Neural cell (in vitro differentiated cells): ENCODE measurements around the gene DRD2. TPM values are rescaled to one million over a fixed set of nuclear protein-coding genes. Genes with fewer than 3 reads are reported as not detected.

Source experiments
- H2AFZ ChIP-seq: fragments of 200-600, 300-800 bp; sonication (generic), shearing (Covaris generic); 2 replicates; pipeline ENCODE4 v1.6.0; 2014; ENCODE audit warnings: low read depth, mild to moderate bottlenecking, antibody characterized with exemption, low read length, moderate library complexity
- H3F3A ChIP-seq: fragments of 200-600 bp; shearing (Covaris generic); 2 replicates; pipeline ENCODE4 v1.6.1; 2016; ENCODE audit warnings: mild to moderate bottlenecking, moderate library complexity, mixed read lengths, antibody characterized with exemption, low read length; ENCODE audit not compliant: insufficient read depth, poor library complexity, severe bottlenecking
- H3K27ac ChIP-seq: fragments of 200-600, 300-800 bp; sonication (generic), shearing (Covaris generic); 2 replicates; pipeline ENCODE4 v1.5.1; 2014; ENCODE audit warnings: mild to moderate bottlenecking, low read length, moderate library complexity
- H3K27me3 ChIP-seq: fragments of 300-800, 200-600 bp; sonication (generic), shearing (Covaris generic); 2 replicates; pipeline ENCODE4 v1.6.0; 2014; ENCODE audit warnings: mild to moderate bottlenecking, low read depth, low read length, moderate library complexity; ENCODE audit not compliant: insufficient read depth
- H3K36me3 ChIP-seq: fragments of 300-800, 200-600 bp; sonication (generic), shearing (Covaris generic); 2 replicates; pipeline ENCODE4 v1.5.1; 2014; ENCODE audit warnings: mild to moderate bottlenecking, antibody characterized with exemption, low read length, moderate library complexity; ENCODE audit not compliant: insufficient read depth
- H3K4me2 ChIP-seq: fragments of 300-800, 200-600 bp; sonication (generic), shearing (Covaris generic); 2 replicates; pipeline ENCODE4 v1.6.0; 2014; ENCODE audit warnings: mild to moderate bottlenecking, low read length
- H3K4me3 ChIP-seq: fragments of 300-800, 200-600 bp; sonication (generic), shearing (Covaris generic); 2 replicates; pipeline ENCODE4 v1.5.1; 2014; ENCODE audit warnings: mild to moderate bottlenecking, low read length, moderate library complexity
- H3K79me2 ChIP-seq: fragments of 200-600 bp; shearing (Covaris generic); replicated peaks from 2 replicates; pipeline ENCODE4 v1.6.0; 2014; ENCODE audit warnings: mild to moderate bottlenecking, low read length, moderate library complexity; ENCODE audit not compliant: insufficient read depth
- H3K9ac ChIP-seq: fragments of 300-800, 200-600 bp; sonication (generic), shearing (Covaris generic); 2 replicates; pipeline ENCODE4 v1.6.1; 2016; ENCODE audit warnings: mild to moderate bottlenecking, low read length, mixed read lengths
- H3K9me2 ChIP-seq: fragments of 200-600 bp; shearing (Covaris generic); 2 replicates; pipeline ENCODE4 v1.6.1; 2016; ENCODE audit warnings: mild to moderate bottlenecking, low read length, mixed read lengths; ENCODE audit not compliant: insufficient read depth
- H3K9me3 ChIP-seq: fragments of 200-600, 300-800 bp; sonication (generic), shearing (Covaris generic); 2 replicates; pipeline ENCODE4 v1.6.1; 2016; ENCODE audit warnings: mild to moderate bottlenecking, mixed run types, low read length, moderate library complexity, mixed read lengths
- H4K20me1 ChIP-seq: fragments of 200-600 bp; shearing (Covaris generic); 2 replicates; pipeline ENCODE4 v1.6.1; 2016; ENCODE audit warnings: mild to moderate bottlenecking, mixed run types; ENCODE audit not compliant: insufficient read depth
- EP300 ChIP-seq: fragments of 450-650 bp; conservative IDR thresholded peaks from 2 replicates; pipeline ENCODE4 v1.6.1; 2014; ENCODE audit warnings: antibody characterized with exemption, mild to moderate bottlenecking, moderate library complexity; ENCODE audit not compliant: poor library complexity, severe bottlenecking
- EZH2 ChIP-seq: fragments of 200-600, 300-800 bp; shearing (Covaris generic), sonication (generic); IDR thresholded peaks from 2 replicates; pipeline ENCODE4 v1.6.1; 2014; ENCODE audit warnings: antibody characterized with exemption, low read length, borderline replicate concordance, mild to moderate bottlenecking; ENCODE audit not compliant: insufficient read depth, poor library complexity, severe bottlenecking
- MXI1 ChIP-seq: fragments of 450-650 bp; conservative IDR thresholded peaks from 2 replicates; pipeline ENCODE4 v1.6.1; 2014; ENCODE audit warnings: antibody characterized with exemption, mild to moderate bottlenecking; ENCODE audit not compliant: poor library complexity, severe bottlenecking
- POLR2AphosphoS5 ChIP-seq: IDR thresholded peaks from 2 replicates; pipeline ENCODE4 v1.6.1; 2012
- RAD21 ChIP-seq: fragments of 450-650 bp; conservative IDR thresholded peaks from 2 replicates; pipeline ENCODE4 v1.6.1; 2014; ENCODE audit warnings: antibody characterized with exemption, mild to moderate bottlenecking, moderate library complexity
- SMC3 ChIP-seq: fragments of 450-650 bp; conservative IDR thresholded peaks from 2 replicates; pipeline ENCODE4 v1.6.1; 2014; ENCODE audit warnings: antibody characterized with exemption, mild to moderate bottlenecking, moderate library complexity; ENCODE audit not compliant: poor library complexity
- TAF1 ChIP-seq: IDR thresholded peaks from 2 replicates; pipeline ENCODE4 v1.6.1; 2012; ENCODE audit warnings: low read depth
- polyA plus RNA-seq: library from polyadenylated mRNA; depleted of rRNA; stranded (reverse); fragments of >200 nt; gene quantifications from 2 replicates; pipeline ENCODE4 v1.2.3, GENCODE V29; 2014
- TF ChIP-seq, protein P1 (sequence below): fragments of 450-650 bp; IDR thresholded peaks from 2 replicates; pipeline ENCODE4 v1.5.1; 2014; ENCODE audit warnings: antibody characterized with exemption, mild to moderate bottlenecking, moderate library complexity; ENCODE audit not compliant: poor library complexity, severe bottlenecking
- TF ChIP-seq, protein P2 (sequence below): IDR thresholded peaks from 2 replicates; pipeline ENCODE4 v1.6.1; 2012; ENCODE audit warnings: borderline replicate concordance

The DRD2 gene
- polyA plus RNA-seq, 1 donor from 2014 or later = 0.24 TPM

DNA sequence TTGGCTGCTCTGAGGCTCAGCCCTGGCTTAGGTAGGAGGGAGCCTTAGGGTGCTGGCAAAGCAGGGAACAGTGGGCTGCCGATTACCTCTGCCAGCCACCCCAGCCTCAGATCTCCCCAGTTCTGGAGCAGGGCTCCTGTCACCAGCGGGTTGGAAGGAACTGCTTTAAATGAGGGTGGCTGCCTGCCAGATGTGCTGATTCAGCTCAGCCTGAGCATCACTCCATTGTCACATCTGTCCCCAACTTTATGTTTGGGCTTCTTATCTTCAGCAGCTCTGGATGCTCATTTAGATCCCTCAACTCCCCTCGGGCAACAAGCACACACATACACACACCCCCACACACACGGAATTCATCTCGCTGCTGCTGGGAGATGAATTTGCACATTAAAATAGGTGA is 104.6 kb downstream of the DRD2 start:
- H3K4me2 ChIP-seq = no peak overlapping the region
- no peaks in the 10 kb centered on the region for H3K36me3 ChIP-seq
- H3F3A ChIP-seq = no peaks in the 10 kb centered on the region
- H4K20me1 ChIP-seq = no peaks in the 10 kb centered on the region
- no peak overlapping the region for H2AFZ ChIP-seq
- H3K9me3 ChIP-seq = no peaks in the 10 kb centered on the region
- no peaks in the 10 kb centered on the region for H3K79me2 ChIP-seq
- no peaks in the 10 kb centered on the region for H3K9me2 ChIP-seq
- H3K27ac ChIP-seq = no peak overlapping the region
- no peak overlapping the region for H3K9ac ChIP-seq
- H3K27me3 ChIP-seq = no peaks in the 10 kb centered on the region
- TF ChIP-seq POLR2AphosphoS5 (no peak), EP300 (no peak), EZH2 (no peak), SMC3 (no peak), RAD21 (no peak), TAF1 (no peak), MXI1 (no peak)
- TF ChIP-seq, protein P1, sequence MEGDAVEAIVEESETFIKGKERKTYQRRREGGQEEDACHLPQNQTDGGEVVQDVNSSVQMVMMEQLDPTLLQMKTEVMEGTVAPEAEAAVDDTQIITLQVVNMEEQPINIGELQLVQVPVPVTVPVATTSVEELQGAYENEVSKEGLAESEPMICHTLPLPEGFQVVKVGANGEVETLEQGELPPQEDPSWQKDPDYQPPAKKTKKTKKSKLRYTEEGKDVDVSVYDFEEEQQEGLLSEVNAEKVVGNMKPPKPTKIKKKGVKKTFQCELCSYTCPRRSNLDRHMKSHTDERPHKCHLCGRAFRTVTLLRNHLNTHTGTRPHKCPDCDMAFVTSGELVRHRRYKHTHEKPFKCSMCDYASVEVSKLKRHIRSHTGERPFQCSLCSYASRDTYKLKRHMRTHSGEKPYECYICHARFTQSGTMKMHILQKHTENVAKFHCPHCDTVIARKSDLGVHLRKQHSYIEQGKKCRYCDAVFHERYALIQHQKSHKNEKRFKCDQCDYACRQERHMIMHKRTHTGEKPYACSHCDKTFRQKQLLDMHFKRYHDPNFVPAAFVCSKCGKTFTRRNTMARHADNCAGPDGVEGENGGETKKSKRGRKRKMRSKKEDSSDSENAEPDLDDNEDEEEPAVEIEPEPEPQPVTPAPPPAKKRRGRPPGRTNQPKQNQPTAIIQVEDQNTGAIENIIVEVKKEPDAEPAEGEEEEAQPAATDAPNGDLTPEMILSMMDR = no peak
- TF ChIP-seq, protein P2, sequence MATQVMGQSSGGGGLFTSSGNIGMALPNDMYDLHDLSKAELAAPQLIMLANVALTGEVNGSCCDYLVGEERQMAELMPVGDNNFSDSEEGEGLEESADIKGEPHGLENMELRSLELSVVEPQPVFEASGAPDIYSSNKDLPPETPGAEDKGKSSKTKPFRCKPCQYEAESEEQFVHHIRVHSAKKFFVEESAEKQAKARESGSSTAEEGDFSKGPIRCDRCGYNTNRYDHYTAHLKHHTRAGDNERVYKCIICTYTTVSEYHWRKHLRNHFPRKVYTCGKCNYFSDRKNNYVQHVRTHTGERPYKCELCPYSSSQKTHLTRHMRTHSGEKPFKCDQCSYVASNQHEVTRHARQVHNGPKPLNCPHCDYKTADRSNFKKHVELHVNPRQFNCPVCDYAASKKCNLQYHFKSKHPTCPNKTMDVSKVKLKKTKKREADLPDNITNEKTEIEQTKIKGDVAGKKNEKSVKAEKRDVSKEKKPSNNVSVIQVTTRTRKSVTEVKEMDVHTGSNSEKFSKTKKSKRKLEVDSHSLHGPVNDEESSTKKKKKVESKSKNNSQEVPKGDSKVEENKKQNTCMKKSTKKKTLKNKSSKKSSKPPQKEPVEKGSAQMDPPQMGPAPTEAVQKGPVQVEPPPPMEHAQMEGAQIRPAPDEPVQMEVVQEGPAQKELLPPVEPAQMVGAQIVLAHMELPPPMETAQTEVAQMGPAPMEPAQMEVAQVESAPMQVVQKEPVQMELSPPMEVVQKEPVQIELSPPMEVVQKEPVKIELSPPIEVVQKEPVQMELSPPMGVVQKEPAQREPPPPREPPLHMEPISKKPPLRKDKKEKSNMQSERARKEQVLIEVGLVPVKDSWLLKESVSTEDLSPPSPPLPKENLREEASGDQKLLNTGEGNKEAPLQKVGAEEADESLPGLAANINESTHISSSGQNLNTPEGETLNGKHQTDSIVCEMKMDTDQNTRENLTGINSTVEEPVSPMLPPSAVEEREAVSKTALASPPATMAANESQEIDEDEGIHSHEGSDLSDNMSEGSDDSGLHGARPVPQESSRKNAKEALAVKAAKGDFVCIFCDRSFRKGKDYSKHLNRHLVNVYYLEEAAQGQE = no peak
- H3K4me3 ChIP-seq = no peak overlapping the region

DNA sequence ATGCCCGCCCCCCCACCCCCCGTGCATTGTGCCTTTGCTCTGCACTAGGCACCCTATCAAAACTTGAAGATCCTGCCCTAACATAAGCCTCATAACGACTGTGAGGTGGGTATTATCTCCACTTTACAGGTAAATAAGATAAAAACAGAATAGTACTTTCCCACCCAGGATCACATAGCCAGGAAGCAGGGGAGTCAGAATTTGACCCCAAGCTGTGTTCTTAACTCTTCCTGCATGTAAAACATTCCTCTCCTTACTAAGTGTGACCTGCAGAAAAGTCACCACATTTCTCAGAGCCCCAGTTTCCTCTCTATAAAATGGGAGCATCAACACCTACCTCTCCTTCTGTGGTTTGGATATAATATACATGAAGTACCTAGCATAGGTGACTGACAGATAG is 105.8 kb downstream of the DRD2 start:
- Histone ChIP-seq H3K79me2 (no peaks in the 10 kb centered on the region), H2AFZ (no peak overlapping the region)

More for the DNA sequence above, 105.8 kb downstream of the DRD2 start:
- no peaks in the 10 kb centered on the region for H3K9me3 ChIP-seq
- H3K36me3 ChIP-seq = no peaks in the 10 kb centered on the region
- no peak for TF ChIP-seq EP300
- TF ChIP-seq POLR2AphosphoS5 = no peak
- no peak for TF ChIP-seq EZH2
- TF ChIP-seq, protein P1 = no peak
- no peak for TF ChIP-seq SMC3
- no peak for TF ChIP-seq TAF1
- TF ChIP-seq MXI1 = no peak
- TF ChIP-seq RAD21 = no peak
- TF ChIP-seq, protein P2 = no peak
- no peak overlapping the region for H3K4me2 ChIP-seq
- no peaks in the 10 kb centered on the region for H3F3A ChIP-seq
- H3K9me2 ChIP-seq = no peaks in the 10 kb centered on the region
- no peak overlapping the region for H3K9ac ChIP-seq
- no peaks in the 10 kb centered on the region for H4K20me1 ChIP-seq
- H3K4me3 ChIP-seq = no peak overlapping the region
- H3K27ac ChIP-seq = no peak overlapping the region
- no peaks in the 10 kb centered on the region for H3K27me3 ChIP-seq
